G401 (cell line): ENCODE data around the gene RECK. TPM values are rescaled to one million over a fixed set of nuclear protein-coding genes. Genes with fewer than 3 reads are reported as not detected.

Experiments used
- DNase-seq: peaks from one replicate; pipeline ENCODE4 v3.0.0-alpha.2; 2015; ENCODE audit warnings: low spot score
- in situ Hi-C: cut with HindIII; loops from 2 replicates; pipeline ENCODE4 v1.10.0; 2016; ENCODE audit warnings: low sequenced_read_pairs, mixed read lengths
- total RNA-seq: library from RNA; depleted of rRNA; stranded (reverse); fragments of >200 nt; shearing (Covaris generic); gene quantifications from 2 replicates; pipeline ENCODE4 v1.2.3, GENCODE V29; 2014

Gene RECK
- total RNA-seq, 1 experiment from 2014 or later = 9.2 TPM

- in situ Hi-C loops = no loop called here
Measured at GRCh38 chr9:36132086-36132485, 95.4 kb downstream of the RECK start.

DNA sequence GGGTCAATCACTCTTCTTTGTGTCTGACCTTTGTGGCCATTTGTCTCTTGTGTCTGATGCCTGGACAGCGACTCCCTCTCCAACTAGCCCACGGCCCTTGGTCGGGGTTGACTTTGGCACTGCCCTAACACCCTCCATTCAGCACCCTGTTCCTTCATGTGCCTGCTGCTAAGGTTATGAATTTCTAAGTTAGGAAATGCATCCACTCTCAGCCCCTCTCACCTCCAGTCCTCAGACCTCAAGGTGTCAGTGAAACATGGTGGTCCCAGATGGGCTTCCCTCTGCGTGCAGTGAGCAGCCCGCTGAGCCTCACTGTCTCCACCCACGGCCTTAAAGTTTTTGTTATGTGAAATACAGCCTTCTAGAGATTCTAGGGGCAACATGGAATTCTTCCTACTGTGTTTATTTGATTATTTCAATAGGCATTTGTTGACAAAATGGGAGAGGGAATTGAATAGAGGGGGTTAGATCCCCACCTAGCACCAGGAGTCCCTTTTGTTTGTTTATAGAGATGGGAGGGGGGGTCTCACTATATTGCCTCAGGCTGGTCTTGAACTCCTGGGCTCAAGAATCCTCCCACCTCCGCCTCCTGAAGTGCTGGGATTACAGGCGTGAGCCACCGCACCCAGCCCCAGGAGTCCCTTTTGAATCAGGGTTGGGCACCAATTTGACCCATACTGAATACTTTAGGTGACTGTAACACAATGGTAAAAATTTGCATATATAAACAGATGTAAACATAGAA lies 98.2 kb downstream of the RECK start:
- DNase-seq = no peak
- in situ Hi-C loops = no loop called here

More at GRCh38 chr9:36132086-36132485, 95.4 kb downstream of the RECK start:
- no peak for DNase-seq

GRCh38 chr9:36135741-36136271 lies 99.1 kb downstream of the RECK start:
- in situ Hi-C loops = no loop called here
- peak; percentile 42 for DNase-seq

DNA sequence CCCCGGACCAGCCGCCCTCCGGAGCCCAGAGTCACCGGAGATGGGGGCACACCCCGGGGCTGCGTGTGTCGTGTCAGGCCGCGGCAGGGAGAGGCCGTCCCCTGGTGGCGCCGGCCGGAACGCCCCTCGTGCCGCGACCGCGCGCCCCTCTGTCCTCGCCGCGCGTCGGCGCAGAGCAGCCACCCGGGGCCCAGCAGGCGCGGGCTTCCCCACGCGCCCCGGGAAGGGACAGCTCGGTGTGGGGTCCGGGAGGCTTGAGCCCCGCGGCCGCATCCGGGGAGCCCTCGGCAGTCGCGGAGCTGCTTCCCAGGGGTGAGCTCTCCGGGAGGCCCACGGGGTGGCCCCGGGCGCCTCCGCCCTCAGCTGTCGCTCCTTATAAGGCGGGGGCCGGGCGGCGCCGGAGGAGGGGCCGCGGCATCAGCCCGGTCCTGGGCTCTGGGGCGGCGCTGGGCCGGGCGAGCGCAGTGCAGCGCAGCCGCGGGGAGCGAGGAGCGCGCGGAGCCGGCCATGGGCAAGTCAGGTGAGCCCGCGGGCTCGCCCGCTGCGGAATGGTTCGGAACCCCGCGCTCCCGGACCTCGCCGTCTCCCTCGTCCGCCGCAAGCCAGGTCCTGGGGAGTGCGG lies 99.7 kb downstream of the RECK start, which contains the start of gene GLIPR2:
Gene GLIPR2 (plus strand): TSS at position 462 of the 622 bp plus-strand sequence. CDS start 46 bp downstream, at position 508.
- peak; percentile 52 for DNase-seq
- in situ Hi-C loops = no loop called here

DNA sequence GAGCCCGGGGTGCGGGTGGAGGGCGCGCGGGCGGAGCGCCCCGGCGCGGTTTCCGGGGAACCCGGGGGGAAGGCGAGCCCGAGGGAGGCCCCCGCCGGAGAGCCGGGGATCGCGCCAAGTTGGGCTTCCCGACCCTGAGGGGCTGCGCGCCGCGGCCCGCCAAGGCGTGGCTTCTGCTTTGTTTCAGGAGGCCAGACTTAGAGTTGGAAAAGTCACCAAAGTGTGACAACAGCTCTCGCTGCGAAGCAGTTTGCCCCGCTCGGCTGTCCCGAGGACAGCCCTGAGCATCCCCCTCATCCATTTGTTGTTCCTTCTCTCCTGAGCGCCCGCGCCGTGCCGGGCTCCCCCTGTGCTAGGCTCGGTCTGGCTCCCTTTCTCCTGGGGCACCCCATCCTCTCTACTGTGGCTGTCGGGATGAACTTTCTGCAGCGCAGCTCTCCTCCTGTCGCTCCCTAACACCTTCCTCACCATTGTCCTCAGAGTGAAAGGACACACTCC lies 100.2 kb downstream of the RECK start:
- in situ Hi-C loops = no loop called here
- peak; percentile 37 for DNase-seq

- in situ Hi-C loops = no loop called here
- DNase-seq = peak; percentile 85
Measured at GRCh38 chr9:36137392-36138004, 100.8 kb downstream of the RECK start.

DNA sequence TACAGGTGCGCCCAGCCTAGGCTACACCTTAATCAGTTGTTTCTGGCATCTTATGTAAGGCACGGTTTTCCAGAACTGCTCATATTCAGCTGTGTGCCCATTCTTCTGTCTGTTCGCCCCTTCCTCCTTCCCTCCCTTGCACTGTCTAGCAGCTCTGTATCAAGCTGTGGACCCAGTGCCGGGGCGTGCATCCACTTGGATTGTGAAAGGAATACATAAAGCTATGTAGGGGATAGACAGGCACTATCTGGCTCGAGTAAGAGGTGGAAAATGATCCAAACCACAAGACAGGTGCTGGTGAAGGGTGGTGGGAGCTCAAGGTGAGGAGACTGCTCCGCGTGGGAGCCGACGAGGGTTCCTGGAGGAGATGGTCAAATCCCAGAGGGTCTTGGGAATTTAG lies 101.8 kb downstream of the RECK start:
- in situ Hi-C loops = no loop called here

GRCh38 chr9:36138901-36139300 lies 102.2 kb downstream of the RECK start:
- in situ Hi-C loops = no loop called here

More for the DNA sequence above, 101.8 kb downstream of the RECK start:
- DNase-seq = no peak

GRCh38 chr9:36140086-36141084 lies 103.7 kb downstream of the RECK start:
- DNase-seq = no peak
- in situ Hi-C loops = no loop called here

More at GRCh38 chr9:36138901-36139300, 102.2 kb downstream of the RECK start:
- DNase-seq = no peak

DNA sequence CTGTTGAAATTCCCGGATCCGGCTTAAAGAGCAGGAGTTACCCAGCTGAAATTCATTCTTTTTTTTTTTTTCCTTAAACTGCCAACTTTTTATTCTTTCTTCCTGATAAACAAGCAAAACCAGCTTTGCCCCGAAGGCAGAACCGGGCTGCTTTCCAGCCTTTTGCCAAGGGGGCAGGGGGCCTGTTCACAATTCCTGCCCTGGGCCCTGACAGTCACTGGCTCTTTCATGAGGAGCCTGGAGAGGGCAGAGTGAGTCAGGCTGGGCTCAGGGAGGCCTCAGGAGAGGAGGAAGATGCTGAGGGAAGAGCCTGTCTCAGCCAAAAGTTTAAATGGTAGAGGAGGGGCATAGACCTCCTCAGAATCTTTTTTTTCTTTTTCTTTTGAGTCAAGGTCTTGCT lies 104.6 kb downstream of the RECK start:
- peak; percentile 29 for DNase-seq
- in situ Hi-C loops = no loop called here

GRCh38 chr9:36141761-36142160 lies 105.0 kb downstream of the RECK start:
- in situ Hi-C loops = no loop called here
- no peak for DNase-seq

- peak; percentile 17 for DNase-seq
- in situ Hi-C loops = no loop called here
Measured at GRCh38 chr9:36142510-36143244, 106.0 kb downstream of the RECK start.

DNA sequence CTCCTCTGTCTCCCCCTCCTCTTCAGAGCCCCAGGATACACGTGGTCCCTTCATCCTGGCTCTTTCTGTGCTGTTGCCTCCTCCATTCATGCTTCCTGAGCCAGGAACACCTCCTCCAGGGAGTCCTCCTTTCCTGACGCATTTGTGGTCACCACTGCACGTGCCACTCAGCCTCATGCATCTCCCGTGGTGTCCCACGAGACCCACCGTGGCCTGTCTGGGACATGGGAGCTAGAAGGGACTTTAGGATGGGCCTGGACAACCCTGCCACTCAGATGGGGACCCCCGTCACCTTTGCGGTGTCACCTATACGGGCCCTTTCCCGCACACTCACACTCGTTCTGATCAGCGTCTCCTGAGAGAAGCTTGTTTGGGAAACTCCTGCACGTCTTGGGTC lies 106.5 kb downstream of the RECK start:
- in situ Hi-C loops = no loop called here
- no peak for DNase-seq

GRCh38 chr9:36144309-36145232 lies 107.9 kb downstream of the RECK start:
- in situ Hi-C loops = no loop called here

DNA sequence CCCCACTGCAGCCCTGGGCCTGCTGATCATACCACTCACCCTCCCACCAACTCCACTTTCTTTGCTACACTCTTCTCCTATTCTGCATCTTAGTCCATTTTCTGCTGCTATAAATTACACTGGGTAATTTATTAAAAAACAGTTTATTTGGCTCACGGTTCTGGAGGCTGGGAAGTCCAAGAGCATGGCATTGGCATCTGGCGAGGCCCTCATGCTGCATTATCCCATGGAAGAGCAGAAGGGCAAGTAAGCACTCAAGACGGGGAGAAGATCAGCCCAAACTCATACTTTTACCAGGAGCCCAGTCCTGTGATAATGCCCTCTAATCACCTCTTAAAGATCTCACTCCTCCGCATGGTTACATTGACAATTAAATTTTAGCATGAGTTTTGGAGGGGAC lies 109.3 kb downstream of the RECK start:
- DNase-seq = no peak
- in situ Hi-C loops = no loop called here

More at GRCh38 chr9:36144309-36145232, 107.9 kb downstream of the RECK start:
- no peak for DNase-seq

- in situ Hi-C loops = no loop called here
- no peak for DNase-seq
Measured at GRCh38 chr9:36146651-36147050, 109.9 kb downstream of the RECK start.
